ENCODE results near the gene SPAG5.

Gene SPAG5

DNA sequence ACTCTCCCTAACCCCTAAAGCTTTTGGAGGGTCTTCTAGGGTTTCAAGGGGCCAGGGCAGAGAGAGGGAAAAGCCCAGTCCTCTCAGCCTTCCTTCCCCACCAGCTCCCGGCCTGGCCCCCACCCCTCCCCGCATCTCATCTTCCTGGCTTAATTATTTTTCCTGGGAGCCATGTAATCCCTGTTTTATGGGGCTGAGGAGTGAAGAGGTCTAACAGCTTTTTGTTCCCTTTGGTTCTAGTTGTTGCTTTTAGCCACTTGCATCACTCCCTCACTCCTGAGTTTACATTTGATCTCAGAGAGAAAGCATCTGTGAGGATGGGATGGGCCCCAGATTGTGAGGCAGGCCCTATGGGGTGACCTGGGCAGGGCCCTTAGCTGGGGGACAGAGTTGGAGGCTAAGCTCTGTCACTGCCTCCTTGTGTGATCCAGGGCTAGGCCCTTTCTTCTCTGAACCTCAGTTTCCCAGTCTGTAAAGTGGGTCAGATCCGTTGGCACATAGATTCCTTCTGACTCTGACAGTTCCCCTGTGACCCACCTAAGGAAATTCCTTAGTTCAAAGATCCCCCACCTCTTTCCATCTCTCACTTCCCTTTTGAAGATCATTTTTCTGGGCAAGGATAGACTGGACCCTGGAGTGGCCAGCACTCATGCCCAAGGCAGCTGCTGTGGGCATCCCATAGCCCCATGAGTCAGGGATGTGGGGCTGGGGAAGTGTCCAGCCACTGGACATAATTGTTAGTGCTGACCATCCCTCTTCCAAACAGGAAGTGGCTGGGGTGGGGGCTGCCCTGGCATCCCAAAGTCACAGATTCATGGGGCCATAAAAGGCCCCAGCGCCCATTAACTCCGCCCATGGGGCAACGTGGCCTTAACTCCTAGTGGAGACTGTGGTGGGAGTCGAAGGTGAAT lies 66.5 kb downstream of the SPAG5 start:
- Histone ChIP-seq H3K9me2 (replicated peaks; ENCODE audit: control insufficient read depth, low read length) (no peaks in the 10 kb centered on the region), H3K27ac (ENCODE audit: low read depth, low read length) (no peak overlapping the region), H3K9me3 (ENCODE audit: control insufficient read depth, insufficient read depth, low read length) (no peaks in the 10 kb centered on the region), H3F3A (ENCODE audit: control insufficient read depth, insufficient read depth) (no peaks in the 10 kb centered on the region), H4K20me1 (ENCODE audit: control insufficient read depth, insufficient read depth, low read depth, low read length) (no peaks in the 10 kb centered on the region), H3K79me2 (ENCODE audit: control insufficient read depth, low read length) (no peaks in the 10 kb centered on the region), H3K4me1 (ENCODE audit: control insufficient read depth, low read length) (no peaks in the 10 kb centered on the region), H3K4me3 (ENCODE audit: low read length) (no peak overlapping the region), H3K36me3 (ENCODE audit: control insufficient read depth, low read length) (no peaks in the 10 kb centered on the region), H3K27me3 (ENCODE audit: control insufficient read depth, low read length) (peaks cover 10% of the 10 kb centered on the region), H3K4me2 (ENCODE audit: low read length) (no peak overlapping the region)
- TF ChIP-seq EZH2phosphoT487 (IDR thresholded peaks at IDR 0.05; ENCODE audit: borderline replicate concordance, low read length) (no peak), CTCF (IDR thresholded peaks at IDR 0.05; ENCODE audit: low read depth, low read length, poor library complexity, severe bottlenecking) (no peak)

DNA sequence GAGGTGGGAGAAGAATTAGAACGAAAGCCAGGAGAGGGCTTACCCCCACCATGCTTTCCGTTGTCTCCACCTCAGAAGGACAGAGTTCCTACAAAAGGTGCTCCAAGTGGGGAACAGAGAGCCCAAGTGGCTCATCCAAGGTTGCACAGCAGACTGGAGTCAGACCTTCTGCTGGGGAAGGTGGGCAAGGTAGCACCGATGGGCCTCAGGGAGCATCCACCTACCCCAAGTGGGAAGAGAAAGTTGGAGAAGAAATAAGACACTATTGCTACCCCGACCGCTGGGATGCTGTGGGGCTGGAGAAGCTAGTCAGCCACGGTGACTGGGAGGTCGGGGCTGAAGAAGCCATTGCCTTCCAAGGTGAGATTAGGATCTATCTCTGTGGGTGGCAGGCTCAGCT lies 67.9 kb downstream of the SPAG5 start:
- no peak for TF ChIP-seq CTCF (IDR thresholded peaks at IDR 0.05; ENCODE audit: low read depth, low read length, poor library complexity, severe bottlenecking)
- no peaks in the 10 kb centered on the region for H3K9me2 ChIP-seq (replicated peaks; ENCODE audit: control insufficient read depth, low read length)
- no peaks in the 10 kb centered on the region for H3F3A ChIP-seq (ENCODE audit: control insufficient read depth, insufficient read depth)
- no peaks in the 10 kb centered on the region for H3K79me2 ChIP-seq (ENCODE audit: control insufficient read depth, low read length)
- no peaks in the 10 kb centered on the region for H4K20me1 ChIP-seq (ENCODE audit: control insufficient read depth, insufficient read depth, low read depth, low read length)
- H3K4me3 ChIP-seq (ENCODE audit: low read length) = no peak overlapping the region
- H3K9me3 ChIP-seq (ENCODE audit: control insufficient read depth, insufficient read depth, low read length) = no peaks in the 10 kb centered on the region
- peaks cover 10% of the 10 kb centered on the region for H3K27me3 ChIP-seq (ENCODE audit: control insufficient read depth, low read length)
- no peak overlapping the region for H3K4me2 ChIP-seq (ENCODE audit: low read length)
- H3K4me1 ChIP-seq (ENCODE audit: control insufficient read depth, low read length) = no peaks in the 10 kb centered on the region
- H3K36me3 ChIP-seq (ENCODE audit: control insufficient read depth, low read length) = no peaks in the 10 kb centered on the region
- no peak overlapping the region for H3K27ac ChIP-seq (ENCODE audit: low read depth, low read length)

DNA sequence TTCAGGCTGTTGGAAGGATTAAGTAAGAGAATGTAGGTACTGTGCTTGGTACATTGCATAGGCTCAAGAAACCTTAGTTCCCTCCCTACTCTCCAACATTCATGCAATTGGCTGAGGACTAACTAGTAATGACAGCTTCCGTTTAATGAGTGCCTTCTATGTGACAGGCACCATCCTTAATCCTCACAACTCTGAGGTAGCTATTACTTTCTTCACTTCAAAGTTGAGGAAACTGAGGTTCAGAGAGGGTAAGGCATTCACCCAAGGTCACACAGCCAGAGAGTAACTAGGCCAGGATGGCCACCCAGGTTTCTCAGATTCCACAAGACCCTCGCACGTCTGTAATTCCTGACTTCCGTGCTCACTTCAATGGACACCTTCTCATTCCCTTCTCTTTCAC lies 68.6 kb downstream of the SPAG5 start:
- no peaks in the 10 kb centered on the region for H4K20me1 ChIP-seq (ENCODE audit: control insufficient read depth, insufficient read depth, low read depth, low read length)
- no peaks in the 10 kb centered on the region for H3K9me3 ChIP-seq (ENCODE audit: control insufficient read depth, insufficient read depth, low read length)
- H3K27ac ChIP-seq (ENCODE audit: low read depth, low read length) = no peak overlapping the region
- no peaks in the 10 kb centered on the region for H3K79me2 ChIP-seq (ENCODE audit: control insufficient read depth, low read length)
- no peak overlapping the region for H3K4me3 ChIP-seq (ENCODE audit: low read length)
- peaks cover 10% of the 10 kb centered on the region for H3K27me3 ChIP-seq (ENCODE audit: control insufficient read depth, low read length)
- no peaks in the 10 kb centered on the region for H3F3A ChIP-seq (ENCODE audit: control insufficient read depth, insufficient read depth)
- H3K36me3 ChIP-seq (ENCODE audit: control insufficient read depth, low read length) = no peaks in the 10 kb centered on the region
- no peaks in the 10 kb centered on the region for H3K4me1 ChIP-seq (ENCODE audit: control insufficient read depth, low read length)
- no peak for TF ChIP-seq CTCF (IDR thresholded peaks at IDR 0.05; ENCODE audit: low read depth, low read length, poor library complexity, severe bottlenecking)
- no peak for TF ChIP-seq EZH2phosphoT487 (IDR thresholded peaks at IDR 0.05; ENCODE audit: borderline replicate concordance, low read length)
- no peak overlapping the region for H3K4me2 ChIP-seq (ENCODE audit: low read length)
- H3K9me2 ChIP-seq (replicated peaks; ENCODE audit: control insufficient read depth, low read length) = no peaks in the 10 kb centered on the region

Data from DOHH2 (cell line).